Panc1 (cell line): Measurements from ENCODE around the gene SLC25A14. TPM values are rescaled to one million over a fixed set of nuclear protein-coding genes. Genes with fewer than 3 reads are reported as not detected.

Experiments used
- ATAC-seq: fragments of 200-7000 bp; cut with Tn5 transposase; 2 replicates; pipeline ENCODE4 v1.9.1; 2020; ENCODE audit warnings: mild to moderate bottlenecking, moderate library complexity
- BruUV-seq: library from RNA; stranded (reverse); fragments of 400-500 nt; replicated peaks from 2 replicates; lab custom pipeline; 2021; lab: Mats Ljungman, UMichigan
- CTCF ChIA-PET: fragments of 300-600 bp; sonication (Branson Sonifier 250); formaldehyde crosslinking; loops from one replicate; lab custom pipeline; 2022; ENCODE audit warnings: antibody characterized with exemption; lab: Charles Lee
- POLR2A ChIA-PET: fragments of 300-600 bp; sonication (Branson Sonifier 250); formaldehyde crosslinking; loops from one replicate; lab custom pipeline; 2022; ENCODE audit warnings: antibody characterized with exemption; lab: Charles Lee
- DNase-seq: peaks from one replicate; pipeline ENCODE4 v3.0.0-alpha.2; 2010; ENCODE audit warnings: low read depth, low spot score
- H3K27ac ChIP-seq: 2 replicates; pipeline ENCODE4 v1.5.1; 2011; ENCODE audit warnings: mild to moderate bottlenecking, low read length, inconsistent platforms
- H3K27me3 ChIP-seq: fragments of 200-500 bp; sonication (Bioruptor generic); 2 replicates; pipeline ENCODE4 v1.6.0; 2014; ENCODE audit warnings: low read length, inconsistent platforms; ENCODE audit not compliant: control insufficient read depth, insufficient read depth
- H3K36me3 ChIP-seq: fragments of 200-500 bp; sonication (Bioruptor generic); 2 replicates; pipeline ENCODE4 v1.5.1; 2014; ENCODE audit warnings: inconsistent platforms, mild to moderate bottlenecking, low read length, moderate library complexity; ENCODE audit not compliant: control insufficient read depth, insufficient read depth
- H3K4me1 ChIP-seq: 2 replicates; pipeline ENCODE4 v1.5.1; 2011; ENCODE audit warnings: inconsistent platforms, mild to moderate bottlenecking, low read length, moderate library complexity; ENCODE audit not compliant: control insufficient read depth, insufficient read depth
- H3K4me3 ChIP-seq, 2 experiments: 2 replicates each; pipeline ENCODE4 v1.5.1; 2011 to 2012; ENCODE audit warnings: low read depth in 2 of 2, low read length in 2 of 2, mild to moderate bottlenecking in 2 of 2, inconsistent platforms in 1 of 2, moderate library complexity in 1 of 2
- H3K9me3 ChIP-seq: fragments of 200-500 bp; sonication (Bioruptor generic); 2 replicates; pipeline ENCODE4 v1.5.1; 2014; ENCODE audit warnings: low read depth, mild to moderate bottlenecking, inconsistent platforms, low read length, moderate library complexity; ENCODE audit not compliant: control insufficient read depth, insufficient read depth
- CTCF ChIP-seq: fragments of 450-650 bp; IDR thresholded peaks from 2 replicates; pipeline ENCODE4 v1.5.1; 2017; ENCODE audit warnings: mild to moderate bottlenecking
- POLR2AphosphoS5 ChIP-seq: IDR thresholded peaks from 2 replicates; pipeline ENCODE4 v1.6.1; 2012; ENCODE audit warnings: mild to moderate bottlenecking, low read depth, low read length, moderate library complexity
- REST ChIP-seq, 2 experiments: IDR thresholded peaks; 2 replicates each; pipeline ENCODE4 v1.6.1; 2011 to 2012; ENCODE audit warnings: low read depth in 2 of 2, control low read depth in 1 of 2, low read length in 1 of 2, mild to moderate bottlenecking in 1 of 2, moderate library complexity in 1 of 2; ENCODE audit not compliant: insufficient read depth in 1 of 2
- SIN3A ChIP-seq: IDR thresholded peaks from 2 replicates; pipeline ENCODE4 v1.6.1; 2012; ENCODE audit warnings: low read depth, mild to moderate bottlenecking, low read length, moderate library complexity, borderline replicate concordance; ENCODE audit not compliant: insufficient read depth
- TCF7L2 ChIP-seq: IDR thresholded peaks from 2 replicates; pipeline ENCODE4 v1.6.1; 2011; ENCODE audit warnings: mild to moderate bottlenecking, low read depth, low read length, inconsistent platforms
- in situ Hi-C: cut with HindIII; loops from 2 replicates; pipeline ENCODE4 v1.10.0; 2016; ENCODE audit warnings: low sequenced_read_pairs, low pct_unique_long_range_greater_than_20kb
- intact Hi-C: fragments of 100-400 bp; cut with micrococcal nuclease; formaldehyde crosslinking; loops from one replicate; pipeline ENCODE4 v1.10.0; 2022; ENCODE audit not compliant: unreplicated experiment
- total RNA-seq: library from RNA; stranded (reverse); gene quantifications from one replicate; pipeline ENCODE4 v1.2.1, GENCODE V29; 2021; ENCODE audit not compliant: unreplicated experiment

Gene SLC25A14
- total RNA-seq, 1 experiment from 2014 or later = 25.0 TPM

- ATAC-seq (no peak), DNase-seq (no peak)
- Histone ChIP-seq H3K4me3 (no peak overlapping the region), H3K27ac (no peak overlapping the region), H3K9me3 (no peaks in the 10 kb centered on the region), H3K36me3 (no peaks in the 10 kb centered on the region), H3K4me1 (no peaks in the 10 kb centered on the region), H3K27me3 (no peaks in the 10 kb centered on the region; the same call in 1 of the 2 replicates)
- ChIA-PET POLR2A (interaction anchor here (0.6 kb wide), 1 partner anchor 16 kb away, joined by 4 read pairs; no protein-coding TSS in a partner anchor), CTCF (no interaction called here)
- intact Hi-C loops = no loop called here
- in situ Hi-C loops = no loop called here
- BruUV-seq = no TSS peak
- no peak for TF ChIP-seq POLR2AphosphoS5
- TF ChIP-seq REST (IDR thresholded peaks at IDR 0.05; ENCODE audit: insufficient read depth in 1 of 2, low read depth in 2 of 2, low read length in 1 of 2) = no peak
- no peak for TF ChIP-seq TCF7L2
Measured at GRCh38 chrX:130418066-130418465, 78.3 kb downstream of the SLC25A14 start.

- in situ Hi-C loops = no loop called here
- ChIA-PET CTCF (no interaction called here), POLR2A (no interaction called here)
- no peaks in the 10 kb centered on the region; the same call in 1 of the 2 replicates for H3K27me3 ChIP-seq
- H3K9me3 ChIP-seq = no peaks in the 10 kb centered on the region
- DNase-seq (no peak), ATAC-seq (no peak)
- no peak for TF ChIP-seq REST (IDR thresholded peaks at IDR 0.05; ENCODE audit: insufficient read depth in 1 of 2, low read depth in 2 of 2, low read length in 1 of 2)
- TF ChIP-seq POLR2AphosphoS5 = no peak
- no peak for TF ChIP-seq TCF7L2
- no peak for TF ChIP-seq SIN3A
- TF ChIP-seq CTCF = no peak
- no peak overlapping the region for H3K4me3 ChIP-seq
- intact Hi-C loops = no loop called here
- no peaks in the 10 kb centered on the region for H3K36me3 ChIP-seq
- H3K27ac ChIP-seq = no peak overlapping the region
- no peaks in the 10 kb centered on the region for H3K4me1 ChIP-seq
- no TSS peak for BruUV-seq
Measured at GRCh38 chrX:130418740-130419139, 79.0 kb downstream of the SLC25A14 start.
